ENCODE data around the gene OTULIN.

DNA sequence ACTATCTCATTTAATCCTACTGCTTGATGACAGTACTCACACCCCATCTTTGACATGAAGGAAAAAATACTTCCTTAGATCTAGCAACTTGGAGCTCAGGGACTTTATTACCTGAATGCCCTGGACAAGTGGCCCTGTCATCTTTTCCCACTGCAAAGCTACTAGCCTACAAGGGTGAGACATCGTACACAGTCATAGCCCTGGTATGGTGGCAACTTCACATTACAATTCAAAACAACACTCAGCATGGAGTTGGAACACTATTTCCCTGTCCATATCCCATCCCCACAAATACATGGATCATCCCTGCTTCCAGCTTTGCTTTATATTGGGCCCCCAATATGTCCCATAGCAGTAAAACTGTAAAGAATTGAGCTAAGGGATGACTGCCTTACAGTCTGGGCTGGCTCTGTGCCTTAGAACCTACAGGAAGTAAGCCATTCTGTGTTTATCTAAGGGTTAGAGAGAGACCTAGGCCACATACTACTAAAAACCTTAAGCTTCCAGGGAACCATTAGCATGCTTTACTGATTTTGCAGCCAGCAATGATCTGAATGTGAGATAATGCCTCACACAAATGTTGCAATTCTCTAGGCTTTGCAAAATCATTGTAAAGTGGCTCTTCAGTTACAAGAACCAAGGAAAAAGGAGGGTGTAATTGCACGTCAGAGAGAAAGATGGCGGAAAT lies 55.9 kb downstream of the OTULIN start:
- TF ChIP-seq, protein P1, sequence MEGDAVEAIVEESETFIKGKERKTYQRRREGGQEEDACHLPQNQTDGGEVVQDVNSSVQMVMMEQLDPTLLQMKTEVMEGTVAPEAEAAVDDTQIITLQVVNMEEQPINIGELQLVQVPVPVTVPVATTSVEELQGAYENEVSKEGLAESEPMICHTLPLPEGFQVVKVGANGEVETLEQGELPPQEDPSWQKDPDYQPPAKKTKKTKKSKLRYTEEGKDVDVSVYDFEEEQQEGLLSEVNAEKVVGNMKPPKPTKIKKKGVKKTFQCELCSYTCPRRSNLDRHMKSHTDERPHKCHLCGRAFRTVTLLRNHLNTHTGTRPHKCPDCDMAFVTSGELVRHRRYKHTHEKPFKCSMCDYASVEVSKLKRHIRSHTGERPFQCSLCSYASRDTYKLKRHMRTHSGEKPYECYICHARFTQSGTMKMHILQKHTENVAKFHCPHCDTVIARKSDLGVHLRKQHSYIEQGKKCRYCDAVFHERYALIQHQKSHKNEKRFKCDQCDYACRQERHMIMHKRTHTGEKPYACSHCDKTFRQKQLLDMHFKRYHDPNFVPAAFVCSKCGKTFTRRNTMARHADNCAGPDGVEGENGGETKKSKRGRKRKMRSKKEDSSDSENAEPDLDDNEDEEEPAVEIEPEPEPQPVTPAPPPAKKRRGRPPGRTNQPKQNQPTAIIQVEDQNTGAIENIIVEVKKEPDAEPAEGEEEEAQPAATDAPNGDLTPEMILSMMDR (IDR thresholded peaks at IDR 0.05): no peak
- TF ChIP-seq POLR2A (IDR thresholded peaks at IDR 0.05): no peak
